ENCODE results near the gene NAPG.
"Not testable (repeated sequence)": the region's sequence is repeated elsewhere in the genome, so short reads cannot be mapped to it uniquely, and the experiment has no call there.

NAPG gene

DNA sequence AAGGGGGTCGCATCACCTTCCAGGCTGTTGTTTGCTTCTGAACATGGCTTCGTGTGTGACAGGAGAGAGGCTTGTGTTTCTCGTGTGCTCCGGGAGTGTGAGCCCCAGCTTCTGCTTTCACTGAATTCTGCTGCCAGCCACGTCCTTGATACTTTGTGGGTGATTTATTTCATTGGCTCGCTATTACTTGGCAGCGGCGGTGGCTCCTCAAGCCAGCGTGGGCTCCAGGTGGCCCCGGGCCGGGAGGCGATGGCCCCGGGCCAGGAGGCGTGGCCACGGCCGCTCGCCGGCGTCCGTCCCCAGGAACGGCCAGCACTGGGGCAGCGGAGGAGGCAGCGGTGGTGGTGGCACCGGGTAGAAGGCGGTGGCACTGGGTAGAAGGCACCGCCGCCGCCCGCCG lies 63.1 kb downstream of the NAPG start:
- DNase-seq: no peak

DNA sequence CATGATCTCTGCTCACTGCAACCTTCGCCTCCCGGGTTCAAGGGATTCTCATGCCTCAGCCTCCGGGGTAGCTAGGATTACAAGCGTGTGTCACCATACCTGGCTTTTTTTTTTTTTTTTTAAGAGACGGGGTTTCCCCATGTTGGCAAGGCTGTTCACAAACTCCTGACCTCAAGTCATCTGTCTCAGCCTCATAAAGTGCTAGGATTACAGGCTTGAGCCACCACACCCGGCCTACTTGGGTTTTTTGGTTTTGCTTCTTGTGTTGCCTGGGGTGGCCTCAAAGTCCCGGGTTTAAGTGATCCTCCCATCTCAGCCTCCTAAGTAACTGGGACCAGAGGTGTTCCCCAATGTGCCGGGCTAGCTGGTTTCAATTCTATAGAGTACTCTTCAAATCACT lies 64.6 kb downstream of the NAPG start:
- no peak for DNase-seq

DNA sequence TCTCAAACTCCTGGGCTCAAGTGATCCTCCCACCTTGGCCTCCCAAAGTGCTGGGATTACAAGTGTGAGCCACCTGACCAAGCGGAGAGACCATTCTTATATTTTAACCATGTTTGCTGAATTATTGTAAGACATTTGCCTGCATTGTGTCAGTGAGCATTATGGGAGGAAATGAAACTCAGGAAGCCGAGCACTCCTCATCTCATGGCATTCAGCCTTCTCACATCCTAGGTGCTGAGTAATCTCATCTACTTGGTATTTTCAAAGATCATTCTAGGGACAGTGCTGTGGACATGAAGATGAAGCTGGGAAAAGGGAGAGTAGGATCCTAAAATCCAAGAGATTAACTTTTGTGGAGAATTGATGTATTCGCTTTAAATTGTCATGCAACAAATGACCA lies 66.1 kb downstream of the NAPG start:
- DNase-seq: no peak

DNA sequence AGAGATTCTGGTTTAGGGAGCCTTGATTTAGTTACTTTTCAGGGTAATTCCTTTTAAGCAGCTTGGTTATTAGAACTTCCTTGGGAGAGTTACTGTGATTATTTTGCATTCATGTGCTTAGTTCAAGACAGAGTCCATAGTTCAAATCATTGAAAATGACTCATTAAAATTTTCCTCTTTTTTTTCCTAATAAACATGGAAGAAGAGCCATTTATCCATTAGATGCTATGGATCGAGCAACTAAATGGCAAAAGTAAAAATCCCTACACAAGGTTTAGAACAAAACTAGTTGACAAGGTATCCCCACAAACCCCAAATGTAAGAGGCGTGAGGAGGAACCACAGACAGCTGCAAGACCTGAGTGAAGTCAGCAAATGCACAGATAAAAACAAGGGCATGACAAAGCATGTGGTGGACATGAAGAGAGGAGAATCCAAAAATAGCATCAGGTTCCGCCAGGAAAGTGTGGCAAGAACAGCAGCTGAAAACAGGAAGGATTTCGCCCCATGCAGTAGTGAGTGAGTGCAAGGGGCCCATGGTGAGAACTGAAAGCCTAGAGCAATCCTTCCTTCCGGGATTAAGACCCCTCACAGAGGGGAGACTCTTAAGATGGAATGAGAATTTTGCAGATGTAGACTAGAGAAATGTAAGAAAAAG lies 67.7 kb downstream of the NAPG start:
- peak in 1 of 2 donors; percentile 67 for DNase-seq

DNA sequence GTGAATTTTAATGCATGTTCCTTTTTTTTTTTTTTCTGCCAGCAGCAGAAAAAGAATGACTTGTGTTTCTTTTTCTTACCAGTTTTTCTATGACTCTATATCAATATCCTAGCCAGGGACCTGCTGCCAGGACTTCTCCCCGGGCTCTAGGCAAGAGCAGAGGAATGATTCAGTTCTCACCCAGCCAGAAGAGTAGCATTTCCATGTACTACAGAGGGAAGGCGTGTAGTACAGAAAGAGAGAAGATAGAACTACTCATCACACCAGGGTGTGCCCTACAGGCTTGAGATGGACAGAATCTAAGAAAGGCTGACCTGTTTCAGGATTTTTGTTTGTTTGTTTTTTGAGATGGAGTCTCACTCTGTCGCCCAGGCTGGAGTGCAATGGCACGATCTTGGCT lies 70.1 kb downstream of the NAPG start:
- DNase-seq: not testable (repeated sequence)

DNA sequence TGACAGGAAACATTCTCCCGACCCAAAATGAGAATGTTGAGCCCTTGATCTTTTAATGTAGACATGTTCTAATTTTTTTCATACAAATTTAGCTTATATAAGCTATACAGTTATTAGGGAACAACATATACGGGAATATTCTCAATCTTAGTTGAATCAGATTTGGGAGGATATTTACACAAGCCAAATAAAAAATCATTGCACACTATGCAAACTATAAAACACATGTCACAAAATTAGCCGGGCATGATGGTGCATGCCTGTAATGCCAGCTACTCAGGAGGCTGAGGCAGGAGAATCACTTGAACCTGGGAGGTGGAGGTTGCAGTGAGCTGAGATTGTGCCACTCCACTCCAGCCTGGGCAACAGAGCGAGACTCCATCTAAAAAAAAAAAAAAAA lies 71.9 kb downstream of the NAPG start:
- DNase-seq: not testable (repeated sequence)

DNA sequence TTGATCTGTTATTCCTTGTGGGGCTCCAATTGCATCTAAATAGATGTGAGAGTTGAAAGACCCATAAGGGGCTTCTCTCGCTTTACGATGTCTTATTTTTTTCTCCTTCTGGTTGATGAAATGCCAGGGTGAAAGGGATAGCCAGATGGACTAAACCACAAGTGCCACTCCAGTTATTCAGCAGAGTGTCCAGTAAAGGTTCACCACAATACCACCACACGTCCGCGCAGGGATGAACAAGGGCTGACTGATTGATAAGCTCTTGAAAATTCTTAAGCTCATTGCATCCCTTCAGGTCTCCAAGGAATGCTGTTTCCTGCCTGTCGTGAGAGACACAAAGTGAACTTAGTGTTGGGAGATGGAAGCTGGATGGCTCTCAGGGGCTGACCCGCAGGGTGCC lies 74.9 kb downstream of the NAPG start:
- not testable (repeated sequence) for DNase-seq
